Left ventricle myocardium inferior (tissue), 1 donor: Measurements from ENCODE around the gene GALM. TPM values are rescaled to one million over a fixed set of nuclear protein-coding genes. Genes with fewer than 3 reads are reported as not detected.

Source experiments
- DNase-seq: peaks from one replicate; pipeline ENCODE4 v3.0.0-alpha.2; 2020
- H3K27ac ChIP-seq: fragments of 200-600 bp; replicated peaks from 2 replicates; pipeline ENCODE4 v1.8.0; 2021
- H3K27me3 ChIP-seq: fragments of 200-600 bp; 2 replicates; pipeline ENCODE4 v1.8.0; 2021; ENCODE audit warnings: low read depth
- H3K36me3 ChIP-seq: fragments of 200-600 bp; 2 replicates; pipeline ENCODE4 v1.8.0; 2021
- H3K4me1 ChIP-seq: fragments of 200-600 bp; 2 replicates; pipeline ENCODE4 v1.8.0; 2021
- H3K4me3 ChIP-seq: fragments of 200-600 bp; 2 replicates; pipeline ENCODE4 v1.8.0; 2021; ENCODE audit warnings: mild to moderate bottlenecking, moderate library complexity
- H3K9me3 ChIP-seq: fragments of 200-600 bp; replicated peaks from 2 replicates; pipeline ENCODE4 v1.8.0; 2021
- CTCF ChIP-seq: fragments of 200-600 bp; IDR thresholded peaks from 2 replicates; pipeline ENCODE4 v1.8.0; 2021; ENCODE audit warnings: antibody characterized with exemption, mild to moderate bottlenecking, borderline replicate concordance
- intact Hi-C: fragments of 100-400 bp; cut with micrococcal nuclease; formaldehyde crosslinking; loops from one replicate; pipeline ENCODE4 v1.11.0; 2022
- total RNA-seq: library from RNA; stranded (reverse); fragmentation: NEBNext Ultra II Directional; extraction: Animal tissue kit (Norgen Biotek cat#: 25700); gene quantifications from one replicate; pipeline ENCODE4 v1.2.1, GENCODE V29; 2021
- donor health status: DM: no; HTN: yes; CAD: no; lungs with severe emphysema.

GALM gene
- total RNA-seq, 1 donor from 2014 or later: 14.4 TPM

GRCh38 chr2:38650717-38651116 lies 15.2 kb upstream of the GALM start:
- intact Hi-C loops: no loop called here
- Histone ChIP-seq H3K4me3 (no peak overlapping the region), H3K9me3 (no peaks in the 10 kb centered on the region), H3K36me3 (no peaks in the 10 kb centered on the region), H3K4me1 (peaks cover 13% of the 10 kb centered on the region), H3K27ac (no peak overlapping the region), H3K27me3 (no peaks in the 10 kb centered on the region)
- no peak for TF ChIP-seq CTCF
- DNase-seq: no peak

GRCh38 chr2:38652431-38653273 lies 13.3 kb upstream of the GALM start:
- intact Hi-C loops: no loop called here
- Histone ChIP-seq H3K4me1 (peaks cover 13% of the 10 kb centered on the region), H3K4me3 (no peak overlapping the region), H3K9me3 (no peaks in the 10 kb centered on the region), H3K27me3 (no peaks in the 10 kb centered on the region), H3K36me3 (no peaks in the 10 kb centered on the region), H3K27ac (peak overlapping the region; percentile 46)
- TF ChIP-seq CTCF: no peak
- no peak for DNase-seq

GRCh38 chr2:38653380-38653714 lies 12.6 kb upstream of the GALM start:
- Histone ChIP-seq H3K9me3 (no peaks in the 10 kb centered on the region), H3K4me1 (peaks cover 13% of the 10 kb centered on the region), H3K27me3 (no peaks in the 10 kb centered on the region), H3K4me3 (no peak overlapping the region), H3K27ac (no peak overlapping the region), H3K36me3 (no peaks in the 10 kb centered on the region)
- no peak for DNase-seq
- intact Hi-C loops: no loop called here
- TF ChIP-seq CTCF: no peak

- no peaks in the 10 kb centered on the region for H3K27me3 ChIP-seq
- H3K27ac ChIP-seq: no peak overlapping the region
- intact Hi-C loops: no loop called here
- TF ChIP-seq CTCF: no peak
- H3K36me3 ChIP-seq: no peaks in the 10 kb centered on the region
- H3K4me3 ChIP-seq: no peak overlapping the region
- no peaks in the 10 kb centered on the region for H3K9me3 ChIP-seq
- DNase-seq: no peak
- H3K4me1 ChIP-seq: peaks cover 13% of the 10 kb centered on the region
Measured at GRCh38 chr2:38653715-38654527, 12.0 kb upstream of the GALM start.

GRCh38 chr2:38654528-38655381 lies 11.2 kb upstream of the GALM start:
- no peaks in the 10 kb centered on the region for H3K9me3 ChIP-seq
- H3K36me3 ChIP-seq: no peaks in the 10 kb centered on the region
- TF ChIP-seq CTCF: no peak
- H3K4me3 ChIP-seq: no peak overlapping the region
- intact Hi-C loops: no loop called here
- no peaks in the 10 kb centered on the region for H3K27me3 ChIP-seq
- H3K4me1 ChIP-seq: peaks cover 13% of the 10 kb centered on the region
- H3K27ac ChIP-seq: no peak overlapping the region
- DNase-seq: no peak
